Mesothelial cell of epicardium (in vitro differentiated cells): ENCODE measurements around the gene FAM90A26. TPM values are rescaled to one million over a fixed set of nuclear protein-coding genes. Genes with fewer than 3 reads are reported as not detected.
"Not testable (repeated sequence)": the region's sequence is repeated elsewhere in the genome, so short reads cannot be mapped to it uniquely, and the experiment has no call there.

ENCODE experiments used
- DNase-seq, 2 experiments: peaks; one replicate each; pipeline ENCODE4 v3.0.0; 2021; ENCODE audit warnings: low spot score in 2 of 2; ENCODE audit not compliant: unreplicated experiment in 2 of 2
- H3K27ac Mint-ChIP-seq: 2 replicates; pipeline ENCODE4 v1.8.0; 2021; ENCODE audit warnings: mixed read lengths
- H3K27me3 Mint-ChIP-seq: 2 replicates; pipeline ENCODE4 v1.8.0; 2021; ENCODE audit warnings: low read depth, mixed read lengths
- H3K36me3 Mint-ChIP-seq: 2 replicates; pipeline ENCODE4 v1.8.0; 2021; ENCODE audit warnings: mixed read lengths
- H3K4me1 Mint-ChIP-seq: 2 replicates; pipeline ENCODE4 v1.8.0; 2021; ENCODE audit warnings: mixed read lengths
- H3K4me3 Mint-ChIP-seq: 2 replicates; pipeline ENCODE4 v1.8.0; 2021; ENCODE audit warnings: mild to moderate bottlenecking, moderate library complexity, mixed read lengths
- H3K9me3 Mint-ChIP-seq: 2 replicates; pipeline ENCODE4 v1.8.0; 2021; ENCODE audit warnings: mixed read lengths
- CTCF ChIP-seq: fragments of 200-600 bp; sonication (generic); IDR thresholded peaks from one replicate; pipeline ENCODE4 v1.5.0; 2021; ENCODE audit warnings: antibody characterized with exemption; ENCODE audit not compliant: unreplicated experiment
- total RNA-seq: library from RNA; stranded (reverse); gene quantifications from 3 replicates; pipeline ENCODE4 v1.2.1, GENCODE V29; 2021

Gene FAM90A26
- total RNA-seq, result not detected in 3 replicates

- not testable (repeated sequence) for H3K27me3 Mint-ChIP-seq, H3K27ac Mint-ChIP-seq, H3K9me3 Mint-ChIP-seq, H3K4me3 Mint-ChIP-seq, DNase-seq, H3K36me3 Mint-ChIP-seq, H3K4me1 Mint-ChIP-seq
Measured at GRCh38 chr4:9169791-9170459, at the start of gene FAM90A26. FAM90A26 (plus strand) TSS chr4:9170409; CDS start chr4:9173173, 2,764 bp downstream.

- Mint-ChIP-seq H3K27me3 (peaks cover 48% of the 10 kb centered on the region), H3K9me3 (peaks cover 15% of the 10 kb centered on the region), H3K4me1 (peaks cover 25% of the 10 kb centered on the region)
- not testable (repeated sequence) for H3K36me3 Mint-ChIP-seq, H3K27ac Mint-ChIP-seq, H3K4me3 Mint-ChIP-seq, DNase-seq
Measured at GRCh38 chr4:9122711-9123110, 47.5 kb upstream of the FAM90A26 start.

GRCh38 chr4:9123572-9124007 is 46.6 kb upstream of the FAM90A26 start:
- H3K27me3 Mint-ChIP-seq, result peaks cover 46% of the 10 kb centered on the region
- H3K27ac Mint-ChIP-seq, H3K4me3 Mint-ChIP-seq, H3K36me3 Mint-ChIP-seq: not testable (repeated sequence)
- TF ChIP-seq CTCF, result peak; percentile 87
- H3K9me3 Mint-ChIP-seq, result peaks cover 18% of the 10 kb centered on the region
- peak in 1 of 2 experiments; percentile 45 for DNase-seq
- peaks cover 25% of the 10 kb centered on the region for H3K4me1 Mint-ChIP-seq

- H3K4me3 Mint-ChIP-seq, H3K36me3 Mint-ChIP-seq, H3K27ac Mint-ChIP-seq, DNase-seq: not testable (repeated sequence)
- Mint-ChIP-seq H3K9me3 (peaks cover 22% of the 10 kb centered on the region), H3K4me1 (peaks cover 25% of the 10 kb centered on the region), H3K27me3 (peaks cover 53% of the 10 kb centered on the region)
Measured at GRCh38 chr4:9125601-9126161, 44.5 kb upstream of the FAM90A26 start.

GRCh38 chr4:9131420-9131819 is 38.8 kb upstream of the FAM90A26 start:
- H3K4me1 Mint-ChIP-seq, H3K4me3 Mint-ChIP-seq, DNase-seq, H3K36me3 Mint-ChIP-seq, H3K27ac Mint-ChIP-seq: not testable (repeated sequence)
- Mint-ChIP-seq H3K9me3 (peaks cover 18% of the 10 kb centered on the region), H3K27me3 (peaks cover 38% of the 10 kb centered on the region)

- not testable (repeated sequence) for DNase-seq, H3K4me1 Mint-ChIP-seq, H3K4me3 Mint-ChIP-seq, H3K36me3 Mint-ChIP-seq, H3K27ac Mint-ChIP-seq
- H3K9me3 Mint-ChIP-seq, result peaks cover 12% of the 10 kb centered on the region
- H3K27me3 Mint-ChIP-seq, result peaks cover 31% of the 10 kb centered on the region
Measured at GRCh38 chr4:9132849-9133248, 37.4 kb upstream of the FAM90A26 start.

GRCh38 chr4:9134011-9134410 is 36.2 kb upstream of the FAM90A26 start:
- not testable (repeated sequence) for H3K4me1 Mint-ChIP-seq, H3K27ac Mint-ChIP-seq, H3K4me3 Mint-ChIP-seq, H3K36me3 Mint-ChIP-seq, DNase-seq
- H3K9me3 Mint-ChIP-seq, result peaks cover 14% of the 10 kb centered on the region
- peaks cover 30% of the 10 kb centered on the region for H3K27me3 Mint-ChIP-seq

GRCh38 chr4:9134556-9134955 is 35.7 kb upstream of the FAM90A26 start:
- not testable (repeated sequence) for H3K36me3 Mint-ChIP-seq, DNase-seq, H3K4me3 Mint-ChIP-seq, H3K4me1 Mint-ChIP-seq, H3K27ac Mint-ChIP-seq
- peaks cover 25% of the 10 kb centered on the region for H3K27me3 Mint-ChIP-seq
- H3K9me3 Mint-ChIP-seq, result peaks cover 14% of the 10 kb centered on the region

- not testable (repeated sequence) for H3K27ac Mint-ChIP-seq, DNase-seq, H3K4me3 Mint-ChIP-seq, H3K27me3 Mint-ChIP-seq, H3K4me1 Mint-ChIP-seq
- Mint-ChIP-seq H3K36me3 (peaks cover 11% of the 10 kb centered on the region), H3K9me3 (peaks cover 16% of the 10 kb centered on the region)
Measured at GRCh38 chr4:9141050-9141449, 29.2 kb upstream of the FAM90A26 start.

- H3K9me3 Mint-ChIP-seq, result peaks cover 16% of the 10 kb centered on the region
- peaks cover 11% of the 10 kb centered on the region for H3K36me3 Mint-ChIP-seq
- H3K27ac Mint-ChIP-seq, H3K4me3 Mint-ChIP-seq, H3K27me3 Mint-ChIP-seq, H3K4me1 Mint-ChIP-seq, DNase-seq: not testable (repeated sequence)
Measured at GRCh38 chr4:9142786-9143185, 27.4 kb upstream of the FAM90A26 start.
